SK-N-SH (cell line): Measurements from ENCODE around the gene TMEM185A. TPM values are rescaled to one million over a fixed set of nuclear protein-coding genes. Genes with fewer than 3 reads are reported as not detected.
"Not testable (repeated sequence)": the region's sequence is repeated elsewhere in the genome, so short reads cannot be mapped to it uniquely, and the experiment has no call there.

ENCODE experiments used
- CTCF ChIA-PET: fragments of 300-600, 350-600 bp; formaldehyde crosslinking; extraction: SDS; loops from one replicate; lab custom pipeline; 2021; lab: Yijun Ruan, JAX
- POLR2A ChIA-PET: fragments of 350-600 bp; sonication (Branson Sonifier 250); formaldehyde crosslinking; extraction: SDS; loops from one replicate; lab custom pipeline; 2020; ENCODE audit warnings: antibody characterized with exemption, inconsistent platforms; lab: Yijun Ruan, JAX
- DNase-seq: peaks from one replicate; pipeline ENCODE4 v3.0.0; 2012
- H2AFZ ChIP-seq: fragments of 200-600 bp; sonication (generic); 2 replicates; pipeline ENCODE4 v1.8.1; 2016; ENCODE audit warnings: antibody characterized with exemption, mild to moderate bottlenecking, low read depth
- H3F3A ChIP-seq: fragments of 200-600 bp; sonication (generic); replicated peaks from 2 replicates; pipeline ENCODE3; 2016; ENCODE audit warnings: antibody characterized with exemption, mild to moderate bottlenecking; ENCODE audit not compliant: insufficient read depth
- H3K27ac ChIP-seq, 2 experiments: fragments of 200-500 bp in 1 of 2; fragments of 200-600 bp in 1 of 2; sonication (Bioruptor generic) in 1 of 2; sonication (generic), shearing (Covaris generic) in 1 of 2; 2 replicates each; pipeline versions ENCODE4 v1.5.1 to v1.6.1; 2014 to 2016; ENCODE audit warnings: low read depth in 2 of 2, inconsistent platforms in 1 of 2, low read length in 1 of 2, mild to moderate bottlenecking in 1 of 2, mixed read lengths in 1 of 2
- H3K27me3 ChIP-seq: fragments of 200-600 bp; sonication (generic), shearing (Covaris generic); 2 replicates; pipeline ENCODE4 v1.6.1; 2016; ENCODE audit warnings: mixed run types; ENCODE audit not compliant: insufficient read depth
- H3K36me3 ChIP-seq, 2 experiments: fragments of 200-500 bp in 1 of 2; fragments of 200-600 bp in 1 of 2; sonication (Bioruptor generic) in 1 of 2; sonication (generic) in 1 of 2; replicated peaks in 1 of 2; 2 replicates each; pipeline versions ENCODE3 to v1.5.1; 2014 to 2016; ENCODE audit warnings: low read length in 1 of 2, mild to moderate bottlenecking in 1 of 2; ENCODE audit not compliant: insufficient read depth in 2 of 2, control insufficient read depth in 1 of 2
- H3K4me1 ChIP-seq, 2 experiments: fragments of 200-500 bp in 1 of 2; fragments of 200-600 bp in 1 of 2; sonication (Bioruptor generic) in 1 of 2; sonication (generic), shearing (Covaris generic) in 1 of 2; 2 replicates each; pipeline versions ENCODE4 v1.5.1 to v1.6.1; 2014 to 2016; ENCODE audit warnings: low read depth in 1 of 2, low read length in 1 of 2, mixed run types in 1 of 2; ENCODE audit not compliant: insufficient read depth in 2 of 2, control insufficient read depth in 1 of 2
- H3K4me2 ChIP-seq: fragments of 200-600 bp; sonication (generic), shearing (Covaris generic); 2 replicates; pipeline ENCODE4 v1.6.1; 2017; ENCODE audit warnings: mixed run types
- H3K4me3 ChIP-seq, 2 experiments: fragments of 200-500 bp in 1 of 2; fragments of 200-600 bp in 1 of 2; sonication (Bioruptor generic) in 1 of 2; sonication (generic), shearing (Covaris generic) in 1 of 2; 2 replicates each; pipeline versions ENCODE4 v1.5.1 to v1.8.1; 2014 to 2016; ENCODE audit warnings: low read depth in 2 of 2, inconsistent platforms in 1 of 2, low read length in 1 of 2, mild to moderate bottlenecking in 1 of 2, mixed read lengths in 1 of 2, moderate library complexity in 1 of 2
- H3K79me2 ChIP-seq: fragments of 200-600 bp; sonication (generic); 2 replicates; pipeline ENCODE4 v1.8.1; 2017; ENCODE audit warnings: mild to moderate bottlenecking; ENCODE audit not compliant: insufficient read depth
- H3K9ac ChIP-seq: fragments of 200-600 bp; sonication (generic); 2 replicates; pipeline ENCODE4 v1.6.1; 2017; ENCODE audit warnings: mixed run types
- H3K9me2 ChIP-seq: fragments of 200-600 bp; sonication (generic); 2 replicates; pipeline ENCODE4 v1.6.1; 2017; ENCODE audit warnings: mixed run types
- H3K9me3 ChIP-seq: fragments of 200-600 bp; sonication (generic); 2 replicates; pipeline ENCODE4 v1.6.1; 2017; ENCODE audit warnings: mixed run types, mild to moderate bottlenecking, moderate library complexity
- H4K20me1 ChIP-seq: fragments of 200-600 bp; sonication (generic); 2 replicates; pipeline ENCODE4 v1.6.1; 2017; ENCODE audit warnings: mild to moderate bottlenecking, mixed run types; ENCODE audit not compliant: insufficient read depth
- WGBS: methylation state at CpG from one replicate; pipeline ENCODE4 v1.1.6; 2017; ENCODE audit warnings: low lambda C conversion rate; 5-methylcytosine and 5-hydroxymethylcytosine counted together
- polyA plus RNA-seq, 3 experiments: library from polyadenylated mRNA; depleted of rRNA; stranded (reverse); fragments of >200 nt; gene quantifications; 2 replicates each; pipeline ENCODE4 v1.2.3, GENCODE V29; 2012

The TMEM185A gene
- polyA plus RNA-seq, 1 of the 3 experiments (the other 2 are of a cell fraction) = 11.9 TPM

DNA sequence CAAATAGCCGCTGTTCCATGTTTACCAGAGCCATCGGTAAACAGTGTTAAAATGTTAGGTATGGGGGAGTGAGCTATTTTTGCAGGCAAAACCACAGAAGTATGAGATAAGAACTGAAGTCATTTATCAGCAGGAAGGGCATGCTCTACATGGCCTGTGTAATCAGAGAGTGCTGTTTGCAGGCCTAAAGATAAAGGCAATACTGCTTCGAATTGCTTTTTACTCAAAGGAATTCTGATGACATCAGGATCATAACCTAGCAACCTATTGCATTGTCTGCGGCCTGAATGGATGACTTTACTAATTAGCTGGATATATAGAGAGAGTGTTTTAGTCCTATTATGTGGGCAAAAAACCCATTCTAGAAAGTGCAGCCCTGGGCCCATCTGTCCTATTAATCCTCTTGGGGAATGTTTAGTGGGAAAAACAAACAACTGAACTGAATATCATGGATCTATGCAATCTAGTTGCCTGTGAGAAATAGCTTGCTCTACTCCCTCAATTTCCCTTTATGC, 47.6 kb upstream of the TMEM185A start:
- H3F3A ChIP-seq, DNase-seq, H4K20me1 ChIP-seq, H3K9me3 ChIP-seq, H3K4me2 ChIP-seq, H3K9ac ChIP-seq, H3K4me3 ChIP-seq, H3K79me2 ChIP-seq, H3K27me3 ChIP-seq, H3K4me1 ChIP-seq, H3K27ac ChIP-seq, H3K9me2 ChIP-seq, CTCF ChIA-PET, H3K36me3 ChIP-seq, H2AFZ ChIP-seq, POLR2A ChIA-PET: not testable (repeated sequence)
- 23% methylated on average over 2 of the region's 4 CpGs for WGBS

- H3K27ac ChIP-seq, H3K9ac ChIP-seq, H3K4me2 ChIP-seq, H3K9me2 ChIP-seq, H3K4me1 ChIP-seq, H3F3A ChIP-seq, H3K4me3 ChIP-seq, H3K79me2 ChIP-seq, POLR2A ChIA-PET, DNase-seq, H3K36me3 ChIP-seq, H2AFZ ChIP-seq, CTCF ChIA-PET, H3K27me3 ChIP-seq, H3K9me3 ChIP-seq, H4K20me1 ChIP-seq: not testable (repeated sequence)
- WGBS = 19% methylated on average over 4 of the region's 8 CpGs
These were observed 44.0 kb upstream of the TMEM185A start for GRCh38 chrX:149675554-149675953.

- DNase-seq, H3K9me3 ChIP-seq, H3K4me3 ChIP-seq, H3K4me2 ChIP-seq, H4K20me1 ChIP-seq, H3K36me3 ChIP-seq, H3K27ac ChIP-seq, CTCF ChIA-PET, H3K27me3 ChIP-seq, H3F3A ChIP-seq, H3K4me1 ChIP-seq, H2AFZ ChIP-seq, H3K9me2 ChIP-seq, H3K79me2 ChIP-seq, H3K9ac ChIP-seq, POLR2A ChIA-PET: not testable (repeated sequence)
- no CpG with 5 or more reads among the region's 3 CpGs for WGBS
These were observed 43.5 kb upstream of the TMEM185A start for GRCh38 chrX:149675088-149675487.

DNA sequence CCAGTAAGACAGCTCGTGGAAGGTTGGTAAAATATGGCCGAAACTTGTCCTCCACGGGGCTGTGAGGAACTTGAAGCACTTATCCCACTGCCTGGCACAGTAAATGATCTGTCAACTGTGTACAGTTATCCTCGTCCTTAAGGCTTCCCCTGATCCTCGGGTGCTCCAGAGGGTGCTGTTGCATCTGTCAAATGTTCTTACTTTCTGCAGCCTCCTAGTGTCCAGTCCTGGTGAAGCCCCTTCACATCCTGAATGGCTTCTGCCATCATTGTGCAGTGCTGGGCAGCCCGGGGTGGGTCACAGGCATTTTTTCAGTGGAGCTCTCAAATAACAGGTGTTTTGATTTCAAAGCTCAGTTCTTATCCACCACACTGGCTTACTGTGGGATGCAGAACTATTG, 29.0 kb upstream of the TMEM185A start:
- H3K4me3 ChIP-seq, H3K4me1 ChIP-seq, DNase-seq, H3K79me2 ChIP-seq, H3K4me2 ChIP-seq, H2AFZ ChIP-seq, H3K9me3 ChIP-seq, H3K27me3 ChIP-seq, H3K36me3 ChIP-seq, H3K9me2 ChIP-seq, CTCF ChIA-PET, H4K20me1 ChIP-seq, H3K27ac ChIP-seq, H3F3A ChIP-seq, POLR2A ChIA-PET, H3K9ac ChIP-seq: not testable (repeated sequence)
- WGBS = no CpG with 5 or more reads among the region's 6 CpGs

DNA sequence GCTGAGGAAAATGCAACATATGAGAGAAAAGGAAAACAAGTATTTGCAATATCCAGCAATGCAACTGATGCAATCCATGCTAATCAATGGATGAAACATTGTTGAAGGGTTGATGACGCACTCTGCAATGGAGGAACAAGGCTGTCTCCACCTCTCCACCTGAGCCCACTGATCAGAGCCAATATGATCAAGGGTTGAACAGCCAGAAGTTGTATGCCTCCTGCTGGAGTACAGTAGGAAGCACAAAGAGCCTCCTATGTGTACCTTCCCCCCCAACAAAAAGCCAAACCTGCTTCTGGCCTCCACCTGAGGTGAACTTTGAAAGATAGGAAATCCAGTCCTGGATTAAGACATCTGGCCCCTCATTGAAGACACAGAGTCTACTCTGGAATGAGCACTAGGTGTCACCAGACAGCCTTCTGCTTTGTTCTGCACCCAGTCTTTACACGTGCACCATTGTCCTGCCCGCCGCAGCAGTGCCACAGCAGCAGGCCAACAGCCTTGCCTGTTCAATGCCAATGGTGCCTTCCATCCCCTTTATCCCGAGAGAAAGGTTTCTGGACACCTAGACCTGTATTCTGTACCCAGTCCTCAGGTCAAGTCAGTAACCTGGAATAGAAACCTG, 24.8 kb upstream of the TMEM185A start:
- H3K27ac ChIP-seq, POLR2A ChIA-PET, H3K36me3 ChIP-seq, H3K4me1 ChIP-seq, H3K79me2 ChIP-seq, H4K20me1 ChIP-seq, H2AFZ ChIP-seq, H3F3A ChIP-seq, H3K9me2 ChIP-seq, H3K4me3 ChIP-seq, DNase-seq, H3K4me2 ChIP-seq, H3K9me3 ChIP-seq, CTCF ChIA-PET, H3K27me3 ChIP-seq, H3K9ac ChIP-seq: not testable (repeated sequence)
- WGBS = no CpG with 5 or more reads among the region's 5 CpGs
